ENCODE measurements around the gene IQCH. TPM values are rescaled to one million over a fixed set of nuclear protein-coding genes. Genes with fewer than 3 reads are reported as not detected.

IQCH gene
- total RNA-seq, 1 experiment from 2014 or later, result 1.9 TPM

DNA sequence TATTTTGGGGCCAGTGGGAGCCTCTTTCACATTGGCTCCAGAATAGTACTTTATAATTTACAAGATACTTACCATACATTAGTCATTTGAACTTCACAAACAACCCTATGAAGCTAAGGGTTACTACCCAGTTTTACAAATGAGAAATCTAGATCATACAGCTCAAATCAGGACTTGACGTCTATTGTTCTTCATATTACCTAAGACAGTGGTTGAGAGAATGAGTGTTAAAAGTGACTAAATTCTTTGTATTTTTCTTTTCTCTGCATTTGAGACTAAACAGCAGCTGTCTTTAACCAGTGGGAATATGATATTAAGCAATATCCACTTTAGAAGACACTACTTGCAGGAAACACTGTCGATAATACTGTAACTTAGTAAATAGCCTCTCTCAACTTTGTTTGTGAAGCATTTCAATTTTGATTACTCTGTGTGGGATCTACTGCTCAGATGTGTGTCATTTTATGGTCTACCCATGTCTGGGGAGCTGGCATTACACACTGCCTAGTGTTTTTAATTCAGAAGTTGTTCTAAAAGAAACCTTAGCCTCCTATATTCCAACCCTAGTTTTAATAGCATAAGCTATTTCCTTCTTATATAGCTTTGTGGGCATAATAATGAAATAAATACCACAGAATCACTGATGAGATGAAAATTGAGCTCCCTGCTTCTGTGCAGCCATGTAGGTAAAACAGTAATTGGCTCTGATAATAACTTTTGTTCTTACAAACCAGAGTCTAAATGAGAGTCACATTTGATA, 45.9 kb downstream of the IQCH start:
- Mint-ChIP-seq H3K36me3 (no peaks in the 10 kb centered on the region), H3K27me3 (ENCODE audit: low read depth) (no peaks in the 10 kb centered on the region)

DNA sequence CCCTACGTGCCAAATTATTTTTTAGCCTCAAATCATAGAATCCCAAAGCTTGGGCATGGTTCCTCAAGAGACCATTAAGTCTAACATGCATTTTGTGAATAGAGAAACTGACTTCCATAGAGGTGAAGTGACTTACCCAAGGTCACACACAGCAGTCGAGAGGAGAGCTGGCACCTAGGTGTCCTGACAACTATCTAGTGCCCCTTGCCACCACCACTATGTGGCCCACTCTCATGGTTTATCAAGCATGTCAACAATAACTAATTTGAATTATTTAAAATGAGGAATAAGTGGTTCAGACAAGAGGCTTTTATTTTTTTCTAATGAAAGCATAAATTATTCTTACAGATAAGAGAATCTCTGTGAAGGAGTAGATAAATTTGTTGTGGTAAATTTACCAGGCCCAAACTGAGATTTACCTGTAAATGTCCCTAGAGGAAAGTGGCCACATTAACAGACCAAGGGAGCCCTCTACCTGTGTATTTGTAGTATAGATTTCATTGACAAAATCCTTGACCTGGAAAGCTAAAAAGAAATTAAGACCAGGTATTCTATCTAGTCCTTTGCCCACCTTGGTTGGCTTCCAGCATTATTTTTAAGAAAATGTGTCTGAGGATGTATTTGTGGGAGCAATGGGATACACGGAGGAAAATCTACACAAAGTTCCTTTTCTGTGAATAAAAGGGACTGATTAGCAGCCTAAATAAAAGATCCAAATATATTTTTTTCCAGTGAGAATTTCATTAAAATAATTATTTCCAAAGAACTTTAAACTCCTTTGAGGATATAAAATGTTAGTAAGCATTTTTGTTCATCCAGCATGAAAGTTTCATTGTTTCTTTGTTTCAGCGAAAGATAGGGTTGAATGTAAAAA, 49.1 kb downstream of the IQCH start:
- Mint-ChIP-seq H3K36me3 (no peaks in the 10 kb centered on the region), H3K4me1 (peaks cover 7% of the 10 kb centered on the region), H3K27me3 (ENCODE audit: low read depth) (no peaks in the 10 kb centered on the region), H3K27ac (no peak overlapping the region; the same call in 1 of the 2 replicates), H3K9me3 (no peaks in the 10 kb centered on the region), H3K4me3 (no peak overlapping the region)
- ChIA-PET CTCF (interaction anchor here (0.6 to 2.9 kb wide), 17 partner anchors 9 to 398 kb away, joined by 3 to 36 read pairs (median 4); no protein-coding TSS in a partner anchor), POLR2A (interaction anchor here (0.6 kb wide), 1 partner anchor 26 kb away, joined by 4 read pairs; no protein-coding TSS in a partner anchor)
- no peak for DNase-seq (ENCODE audit: low spot score)
- TF ChIP-seq JAZF1 (CRISPR knock-in tag; IDR thresholded peaks at IDR 0.05), result no peak
- TF ChIP-seq, protein P1, sequence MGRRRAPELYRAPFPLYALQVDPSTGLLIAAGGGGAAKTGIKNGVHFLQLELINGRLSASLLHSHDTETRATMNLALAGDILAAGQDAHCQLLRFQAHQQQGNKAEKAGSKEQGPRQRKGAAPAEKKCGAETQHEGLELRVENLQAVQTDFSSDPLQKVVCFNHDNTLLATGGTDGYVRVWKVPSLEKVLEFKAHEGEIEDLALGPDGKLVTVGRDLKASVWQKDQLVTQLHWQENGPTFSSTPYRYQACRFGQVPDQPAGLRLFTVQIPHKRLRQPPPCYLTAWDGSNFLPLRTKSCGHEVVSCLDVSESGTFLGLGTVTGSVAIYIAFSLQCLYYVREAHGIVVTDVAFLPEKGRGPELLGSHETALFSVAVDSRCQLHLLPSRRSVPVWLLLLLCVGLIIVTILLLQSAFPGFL (CRISPR knock-in tag; IDR thresholded peaks at IDR 0.05; ENCODE audit: borderline replicate concordance), result no peak
- no peak for TF ChIP-seq OVOL2 (CRISPR knock-in tag; IDR thresholded peaks at IDR 0.05; ENCODE audit: borderline replicate concordance)
- no peak for TF ChIP-seq ZNF121 (CRISPR knock-in tag; IDR thresholded peaks at IDR 0.05)
- no peak for TF ChIP-seq ZNF512 (CRISPR knock-in tag; IDR thresholded peaks at IDR 0.05; ENCODE audit: borderline replicate concordance)
- peak; percentile 74 for ATAC-seq

More for the DNA sequence above, 45.9 kb downstream of the IQCH start:
- POLR2A ChIA-PET, result interaction anchor here (0.7 kb wide), 1 partner anchor 320 kb away, joined by 7 read pairs; no protein-coding TSS in a partner anchor
- peaks cover 12% of the 10 kb centered on the region for H3K4me1 Mint-ChIP-seq
- CTCF ChIA-PET, result interaction anchor here (1.2 to 1.9 kb wide), 4 partner anchors 26 to 395 kb away, joined by 3 to 9 read pairs (median 4); no protein-coding TSS in a partner anchor
- DNase-seq (ENCODE audit: low spot score) (no peak), ATAC-seq (no peak)
- no peak overlapping the region for H3K4me3 Mint-ChIP-seq
- no peak overlapping the region for H3K27ac Mint-ChIP-seq
- H3K9me3 Mint-ChIP-seq, result no peaks in the 10 kb centered on the region
- TF ChIP-seq HMGXB4 (CRISPR knock-in tag; IDR thresholded peaks at IDR 0.05) (no peak), ZNF138 (CRISPR knock-in tag; conservative IDR thresholded peaks at IDR 0.05) (no peak)

DNA sequence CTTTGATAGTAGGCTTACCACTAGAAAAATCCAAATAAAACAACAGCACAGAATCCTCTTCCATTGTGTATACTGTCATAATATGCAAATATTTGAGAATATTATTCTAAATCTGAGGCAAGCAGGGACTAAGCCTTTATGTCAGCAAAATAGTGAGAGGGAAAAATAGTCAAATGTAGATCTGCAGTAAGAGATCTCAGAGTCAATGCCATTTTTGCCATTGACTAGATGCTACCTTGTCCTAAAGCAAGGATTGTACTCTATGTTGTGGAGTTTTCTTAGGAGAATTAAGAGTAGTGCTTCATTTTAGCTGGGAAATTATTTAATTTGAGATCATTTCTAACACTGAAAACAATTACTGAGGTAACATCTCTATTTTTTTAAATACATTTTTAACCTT, 50.2 kb downstream of the IQCH start:
- Mint-ChIP-seq H3K36me3 (no peaks in the 10 kb centered on the region), H3K4me1 (peaks cover 7% of the 10 kb centered on the region), H3K4me3 (no peak overlapping the region), H3K9me3 (no peaks in the 10 kb centered on the region), H3K27me3 (ENCODE audit: low read depth) (no peaks in the 10 kb centered on the region), H3K27ac (no peak overlapping the region)
- TF ChIP-seq, protein P1 (CRISPR knock-in tag; IDR thresholded peaks at IDR 0.05; ENCODE audit: borderline replicate concordance), result no peak
- ChIA-PET CTCF (interaction anchor here (0.9 to 2.9 kb wide), 6 partner anchors 11 to 399 kb away, joined by 3 to 36 read pairs (median 8); no protein-coding TSS in a partner anchor), POLR2A (no interaction called here)
- ATAC-seq, result no peak
- DNase-seq (ENCODE audit: low spot score), result no peak

- no peak overlapping the region for H3K4me3 Mint-ChIP-seq
- H3K36me3 Mint-ChIP-seq, result no peaks in the 10 kb centered on the region
- H3K9me3 Mint-ChIP-seq, result no peaks in the 10 kb centered on the region
- no peaks in the 10 kb centered on the region for H3K27me3 Mint-ChIP-seq (ENCODE audit: low read depth)
- peaks cover 7% of the 10 kb centered on the region for H3K4me1 Mint-ChIP-seq
- H3K27ac Mint-ChIP-seq, result no peak overlapping the region
- ATAC-seq (no peak), DNase-seq (ENCODE audit: low spot score) (no peak)
- POLR2A ChIA-PET, result no interaction called here
- CTCF ChIA-PET, result interaction anchor here (2.9 kb wide), 1 partner anchor 361 kb away, joined by 17 read pairs; no protein-coding TSS in a partner anchor
- TF ChIP-seq ATF2 (CRISPR knock-in tag; IDR thresholded peaks at IDR 0.05; ENCODE audit: borderline replicate concordance, low read depth) (no peak), HMGA2 (CRISPR knock-in tag; IDR thresholded peaks at IDR 0.05) (no peak), MYBL2 (CRISPR knock-in tag; IDR thresholded peaks at IDR 0.05) (no peak), CREM (CRISPR knock-in tag; IDR thresholded peaks at IDR 0.05) (no peak)
- TF ChIP-seq, protein P2, sequence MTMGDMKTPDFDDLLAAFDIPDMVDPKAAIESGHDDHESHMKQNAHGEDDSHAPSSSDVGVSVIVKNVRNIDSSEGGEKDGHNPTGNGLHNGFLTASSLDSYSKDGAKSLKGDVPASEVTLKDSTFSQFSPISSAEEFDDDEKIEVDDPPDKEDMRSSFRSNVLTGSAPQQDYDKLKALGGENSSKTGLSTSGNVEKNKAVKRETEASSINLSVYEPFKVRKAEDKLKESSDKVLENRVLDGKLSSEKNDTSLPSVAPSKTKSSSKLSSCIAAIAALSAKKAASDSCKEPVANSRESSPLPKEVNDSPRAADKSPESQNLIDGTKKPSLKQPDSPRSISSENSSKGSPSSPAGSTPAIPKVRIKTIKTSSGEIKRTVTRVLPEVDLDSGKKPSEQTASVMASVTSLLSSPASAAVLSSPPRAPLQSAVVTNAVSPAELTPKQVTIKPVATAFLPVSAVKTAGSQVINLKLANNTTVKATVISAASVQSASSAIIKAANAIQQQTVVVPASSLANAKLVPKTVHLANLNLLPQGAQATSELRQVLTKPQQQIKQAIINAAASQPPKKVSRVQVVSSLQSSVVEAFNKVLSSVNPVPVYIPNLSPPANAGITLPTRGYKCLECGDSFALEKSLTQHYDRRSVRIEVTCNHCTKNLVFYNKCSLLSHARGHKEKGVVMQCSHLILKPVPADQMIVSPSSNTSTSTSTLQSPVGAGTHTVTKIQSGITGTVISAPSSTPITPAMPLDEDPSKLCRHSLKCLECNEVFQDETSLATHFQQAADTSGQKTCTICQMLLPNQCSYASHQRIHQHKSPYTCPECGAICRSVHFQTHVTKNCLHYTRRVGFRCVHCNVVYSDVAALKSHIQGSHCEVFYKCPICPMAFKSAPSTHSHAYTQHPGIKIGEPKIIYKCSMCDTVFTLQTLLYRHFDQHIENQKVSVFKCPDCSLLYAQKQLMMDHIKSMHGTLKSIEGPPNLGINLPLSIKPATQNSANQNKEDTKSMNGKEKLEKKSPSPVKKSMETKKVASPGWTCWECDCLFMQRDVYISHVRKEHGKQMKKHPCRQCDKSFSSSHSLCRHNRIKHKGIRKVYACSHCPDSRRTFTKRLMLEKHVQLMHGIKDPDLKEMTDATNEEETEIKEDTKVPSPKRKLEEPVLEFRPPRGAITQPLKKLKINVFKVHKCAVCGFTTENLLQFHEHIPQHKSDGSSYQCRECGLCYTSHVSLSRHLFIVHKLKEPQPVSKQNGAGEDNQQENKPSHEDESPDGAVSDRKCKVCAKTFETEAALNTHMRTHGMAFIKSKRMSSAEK (CRISPR knock-in tag; IDR thresholded peaks at IDR 0.05; ENCODE audit: borderline replicate concordance), result no peak
Measured at GRCh38 chr15:67305506-67305905, 50.9 kb downstream of the IQCH start.
